GM19193 (cell line): ENCODE measurements around the gene SLC15A5.

Experiments
- POLR2A ChIP-seq: IDR thresholded peaks from 4 replicates; pipeline ENCODE4 v1.6.1; 2011; ENCODE audit not compliant: insufficient read depth, insufficient read length; ENCODE audit errors: extremely low read depth

Gene SLC15A5

GRCh38 chr12:16228067-16228466 is 49.4 kb downstream of the SLC15A5 start:
- no peak for TF ChIP-seq POLR2A

GRCh38 chr12:16225692-16226091 is 51.8 kb downstream of the SLC15A5 start:
- no peak for TF ChIP-seq POLR2A

DNA sequence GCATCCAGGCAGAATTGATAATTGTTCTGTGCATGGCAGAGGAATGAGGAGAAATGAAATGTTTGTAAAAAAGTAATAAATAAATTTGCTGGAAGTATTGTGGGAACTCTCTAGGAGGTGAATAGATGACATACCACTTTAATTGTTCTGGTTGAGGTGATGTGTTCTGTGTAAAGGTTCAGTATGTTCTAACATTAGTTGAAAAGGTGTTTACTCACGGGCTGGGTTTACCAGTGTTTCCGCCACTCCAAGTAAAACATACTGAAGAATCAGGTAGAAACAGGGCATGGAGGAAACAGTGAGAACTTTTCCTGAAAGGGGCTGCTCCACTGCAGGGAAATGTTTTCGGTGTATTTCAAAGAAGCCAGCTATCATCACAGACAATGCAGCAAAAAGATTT is 53.3 kb downstream of the SLC15A5 start:
- no peak for TF ChIP-seq POLR2A

GRCh38 chr12:16221776-16222175 is 55.7 kb downstream of the SLC15A5 start:
- TF ChIP-seq POLR2A = no peak

DNA sequence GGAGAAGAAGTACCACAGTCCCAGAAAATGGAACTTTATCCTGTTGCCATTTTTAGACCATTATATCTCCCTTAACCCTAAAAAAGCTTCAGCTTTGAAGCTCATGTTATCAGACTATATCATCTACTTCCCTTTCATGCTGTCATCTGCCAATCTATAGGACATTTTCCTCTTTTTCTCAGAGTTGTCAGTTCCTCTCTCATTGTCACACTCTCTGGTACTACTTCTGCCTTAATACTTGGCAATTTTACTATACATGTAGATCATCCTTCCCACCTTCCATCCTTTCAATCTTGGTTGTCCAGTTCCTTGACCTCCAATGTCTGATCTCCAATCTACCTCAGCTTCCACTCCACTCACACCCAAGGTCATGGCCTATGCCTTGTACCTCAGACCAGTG is 57.4 kb downstream of the SLC15A5 start:
- TF ChIP-seq POLR2A = no peak

DNA sequence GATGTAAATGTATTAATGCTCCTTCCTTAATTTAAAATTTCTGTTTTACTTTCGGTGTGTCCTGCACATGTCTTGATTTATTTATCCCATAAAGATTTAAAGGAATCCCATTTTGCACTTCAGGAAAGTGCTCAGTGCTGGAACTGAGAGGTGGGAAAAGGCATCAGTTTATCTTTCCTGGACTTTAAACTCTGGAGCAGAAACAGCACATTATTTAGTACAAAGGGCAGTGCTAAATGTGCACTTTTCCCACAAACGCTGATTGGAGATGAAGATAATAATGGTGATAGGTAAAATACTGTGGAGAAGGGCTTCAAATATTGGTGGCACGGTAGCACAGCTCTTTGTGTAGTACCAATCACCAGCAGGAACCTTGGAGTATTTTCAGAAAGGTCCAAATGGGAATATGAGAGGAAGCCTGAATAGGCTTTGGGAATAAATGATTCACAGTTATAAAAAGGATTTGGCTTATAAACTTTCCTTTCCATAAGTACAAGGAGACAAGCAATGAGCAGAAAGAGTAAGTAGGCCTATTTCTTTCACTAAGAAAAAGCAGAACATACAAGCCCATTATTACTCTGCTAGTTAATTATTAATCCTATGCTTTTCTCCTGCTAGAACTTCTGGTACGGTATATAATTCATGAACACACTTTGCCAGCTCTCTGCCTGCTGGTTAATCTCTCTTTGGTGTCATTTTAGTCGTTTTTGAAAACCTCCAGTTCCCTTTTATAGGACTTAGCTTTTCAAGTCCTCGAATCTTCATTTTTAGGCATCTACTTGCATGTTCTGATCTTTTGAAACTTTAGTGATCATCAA is 58.3 kb downstream of the SLC15A5 start:
- no peak for TF ChIP-seq POLR2A

- TF ChIP-seq POLR2A = no peak
These were observed 59.3 kb downstream of the SLC15A5 start for GRCh38 chr12:16218234-16218633.

DNA sequence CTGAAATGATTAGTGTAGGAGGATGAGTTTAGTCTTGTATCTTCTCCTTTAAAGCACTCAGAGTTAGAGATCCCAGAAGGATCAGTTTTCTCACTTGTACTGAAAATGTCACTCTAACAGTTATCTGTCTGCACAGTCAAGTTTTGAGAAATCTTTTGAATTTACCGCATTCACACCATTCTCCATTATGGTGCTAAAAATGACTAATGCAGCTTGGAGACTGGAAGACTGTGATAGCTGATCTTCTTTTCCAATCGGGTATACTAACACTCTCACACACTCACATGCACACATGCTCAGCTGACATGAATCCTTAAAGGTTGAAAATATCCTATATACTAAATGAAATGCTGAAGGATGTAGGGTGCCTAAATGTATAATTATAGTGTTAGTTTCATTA is 65.8 kb downstream of the SLC15A5 start:
- no peak for TF ChIP-seq POLR2A

DNA sequence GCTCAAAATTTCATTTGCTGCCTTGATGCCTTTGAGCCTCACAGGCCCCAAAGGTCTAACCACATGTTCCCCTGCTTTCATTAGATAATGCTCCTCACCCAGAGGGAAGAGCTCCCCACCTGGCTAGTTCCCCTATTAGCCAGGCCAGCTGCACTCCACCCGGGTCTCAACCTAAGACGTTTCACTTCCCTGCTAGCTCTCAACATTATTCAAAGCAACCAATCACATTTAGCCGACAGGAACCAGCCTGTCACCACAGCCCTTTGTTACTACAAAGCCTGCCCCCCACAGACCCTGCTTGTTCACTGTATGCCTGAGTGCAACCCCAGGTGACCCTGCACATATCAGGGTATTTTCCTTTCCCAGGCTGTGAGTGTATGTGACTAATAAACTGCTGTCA is 78.6 kb downstream of the SLC15A5 start:
- TF ChIP-seq POLR2A = no peak

GRCh38 chr12:16197600-16197999 is 79.9 kb downstream of the SLC15A5 start:
- TF ChIP-seq POLR2A = no peak

DNA sequence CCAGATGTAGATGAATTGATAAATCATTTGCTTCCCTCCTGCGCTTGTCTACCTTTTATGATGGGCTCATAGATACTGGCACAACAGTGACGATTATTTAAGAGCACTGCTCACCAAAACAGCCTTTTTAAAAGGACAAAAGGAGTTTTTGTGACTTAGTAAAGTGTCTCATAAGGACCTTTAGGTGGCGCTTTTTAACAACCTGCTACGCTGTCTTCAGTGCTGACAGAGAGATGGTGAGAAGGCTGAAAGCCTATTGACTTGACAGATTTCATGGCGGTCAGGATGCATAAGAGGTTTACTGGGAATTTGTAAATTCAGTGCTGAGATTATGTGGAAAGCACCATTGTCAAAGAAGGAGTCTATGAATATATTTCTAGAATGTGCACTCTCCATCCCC is 87.6 kb downstream of the SLC15A5 start:
- no peak for TF ChIP-seq POLR2A

DNA sequence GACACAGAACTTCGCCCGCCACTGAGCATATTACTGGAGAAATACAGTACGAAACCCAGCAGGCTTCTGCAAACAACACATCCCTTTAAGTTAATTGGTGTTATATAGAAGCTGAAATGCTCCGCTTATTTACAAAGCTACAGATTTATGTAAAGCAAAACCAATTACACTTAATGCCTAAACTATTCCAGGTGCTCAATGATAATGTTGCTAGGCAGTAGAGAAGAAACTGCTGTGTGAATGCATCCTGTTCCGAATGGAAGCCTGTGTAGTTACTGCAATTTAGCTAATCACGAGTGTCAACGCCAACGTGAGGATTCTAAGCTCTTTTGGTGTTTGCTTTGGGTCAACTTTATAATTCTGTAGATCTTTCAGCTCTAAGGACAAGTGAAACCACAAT is 89.8 kb downstream of the SLC15A5 start:
- TF ChIP-seq POLR2A = no peak

DNA sequence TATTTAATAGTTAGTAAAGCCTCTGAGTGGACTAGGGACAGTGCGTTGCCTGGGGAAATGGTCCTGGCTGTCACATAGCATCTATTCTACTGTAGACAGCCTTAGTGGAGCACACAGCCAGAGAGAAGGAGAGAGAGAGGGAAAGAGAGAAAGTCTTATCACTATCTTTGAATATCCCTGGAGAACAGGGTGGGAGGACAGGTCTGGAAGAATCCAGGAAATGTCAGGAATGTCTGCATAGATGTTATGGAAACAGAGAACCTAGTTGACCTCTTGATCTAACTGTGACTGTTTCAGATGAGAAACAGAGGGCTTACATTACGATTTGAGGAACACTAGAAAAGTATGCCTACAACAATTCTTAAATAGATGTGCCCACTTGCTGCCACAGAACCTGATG is 92.8 kb downstream of the SLC15A5 start:
- TF ChIP-seq POLR2A = no peak

GRCh38 chr12:16183541-16183940 is 93.9 kb downstream of the SLC15A5 start:
- TF ChIP-seq POLR2A = no peak

- no peak for TF ChIP-seq POLR2A
These were observed 101.6 kb downstream of the SLC15A5 start for GRCh38 chr12:16175840-16176239.

GRCh38 chr12:16174282-16174681 is 103.2 kb downstream of the SLC15A5 start:
- TF ChIP-seq POLR2A = no peak

DNA sequence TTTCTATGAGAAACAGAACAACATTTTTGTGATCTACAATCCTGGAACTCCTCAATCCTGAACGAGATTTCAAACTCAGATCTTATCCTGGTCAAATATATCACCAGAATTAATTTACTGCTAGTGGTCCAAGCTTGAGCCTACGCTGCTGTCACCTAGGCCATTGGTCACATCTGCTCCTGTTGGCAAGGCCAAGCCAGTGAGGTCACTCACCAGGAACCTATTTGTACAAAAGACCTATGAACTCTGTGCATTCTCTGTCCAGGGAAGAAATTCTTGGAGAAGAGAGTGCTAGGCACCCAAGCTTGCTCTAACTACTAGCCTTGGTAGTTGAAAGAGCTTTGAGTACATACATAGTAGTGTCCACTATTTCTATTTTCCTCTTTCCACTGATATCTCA is 106.1 kb downstream of the SLC15A5 start:
- no peak for TF ChIP-seq POLR2A
